ENCODE measurements around the gene MCAM.

- TF ChIP-seq CTCF (conservative IDR thresholded peaks at IDR 0.05; ENCODE audit: low read length): no peak
- TF ChIP-seq EZH2phosphoT487 (IDR thresholded peaks at IDR 0.05; ENCODE audit: borderline replicate concordance, low read depth, low read length): no peak
These were observed 2.8 kb upstream of the MCAM start for GRCh38 chr11:119319700-119320239.

All from OCI-LY7 (cell line).